GM19467 (cell line): ENCODE results near the gene COG5.

ENCODE experiments used
- ATAC-seq: cut with Tn5 transposase; IDR thresholded peaks from one replicate; pipeline ENCODE4 v1.9.1; 2021; ENCODE audit warnings: mild to moderate bottlenecking, moderate library complexity; ENCODE audit not compliant: unreplicated experiment

COG5 gene

DNA sequence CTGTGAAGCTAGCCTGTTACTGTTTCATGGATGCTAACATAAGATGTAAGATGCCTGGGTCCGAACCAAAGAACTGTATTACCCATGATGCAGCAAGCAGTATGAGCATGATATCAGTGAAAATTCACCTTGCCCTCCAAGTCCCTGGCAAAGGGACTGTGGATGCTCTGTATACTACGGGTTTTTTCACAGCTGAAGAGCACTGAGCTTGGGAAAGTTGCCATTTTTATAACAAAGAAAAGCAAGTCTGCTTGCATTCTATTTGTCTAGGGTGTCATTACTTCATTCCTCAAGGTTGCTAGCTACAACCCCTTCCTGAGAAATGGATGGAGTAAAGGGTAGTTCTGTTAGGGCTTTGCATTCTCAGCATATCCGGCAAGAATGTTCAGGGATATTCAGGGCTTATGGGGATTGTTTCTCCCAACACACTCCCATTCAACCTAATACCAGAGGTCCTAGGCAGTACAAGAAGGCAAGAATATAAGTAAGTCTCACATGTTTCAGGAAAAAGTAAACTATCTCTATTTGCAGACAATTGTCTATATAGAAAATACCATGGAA, 99.0 kb downstream of the COG5 start:
- ATAC-seq, result no peak

DNA sequence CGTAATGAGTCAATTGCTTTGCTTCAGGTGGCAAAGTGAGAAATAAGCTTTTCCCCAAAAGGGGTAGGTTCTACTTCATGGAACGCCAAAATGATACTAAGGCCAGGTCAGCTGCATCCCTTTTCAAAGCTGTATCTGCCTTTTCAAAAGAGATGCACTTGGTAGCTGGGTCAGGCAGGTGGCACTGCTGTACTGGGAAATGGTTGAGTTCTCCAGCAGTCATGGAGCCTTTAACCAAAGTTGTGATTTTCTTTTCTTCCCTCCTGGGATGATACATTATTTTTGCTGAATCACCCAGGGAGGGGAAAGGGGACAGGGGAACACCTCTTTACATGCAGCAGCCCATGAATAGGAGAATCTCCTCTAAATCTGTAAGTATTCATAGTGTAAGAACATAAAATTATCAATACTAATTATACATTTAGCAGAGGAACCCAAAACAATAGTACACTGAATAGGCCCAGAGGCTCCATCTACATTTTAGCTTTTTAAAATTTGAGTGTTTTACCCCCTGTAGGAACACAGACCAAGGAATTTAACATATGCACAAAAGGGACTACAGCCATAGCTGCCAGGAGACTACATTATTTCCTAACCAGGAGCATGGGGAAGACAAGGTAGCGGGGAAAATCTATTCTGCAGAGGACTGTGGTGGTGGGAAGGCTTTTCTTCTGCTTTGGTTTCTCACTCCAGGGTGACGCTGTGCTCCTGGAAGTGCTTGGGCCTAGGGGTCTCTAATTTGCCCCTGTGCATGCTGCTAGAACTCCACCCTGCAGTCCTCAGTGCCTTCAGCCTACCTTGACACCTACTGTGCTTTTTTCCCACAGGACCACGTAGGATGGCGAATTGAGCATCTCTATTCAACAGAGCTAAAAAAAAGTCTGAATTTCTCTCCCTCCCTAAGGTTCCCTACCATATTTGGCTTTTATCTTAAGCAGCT, 100.3 kb downstream of the COG5 start:
- ATAC-seq, result no peak

DNA sequence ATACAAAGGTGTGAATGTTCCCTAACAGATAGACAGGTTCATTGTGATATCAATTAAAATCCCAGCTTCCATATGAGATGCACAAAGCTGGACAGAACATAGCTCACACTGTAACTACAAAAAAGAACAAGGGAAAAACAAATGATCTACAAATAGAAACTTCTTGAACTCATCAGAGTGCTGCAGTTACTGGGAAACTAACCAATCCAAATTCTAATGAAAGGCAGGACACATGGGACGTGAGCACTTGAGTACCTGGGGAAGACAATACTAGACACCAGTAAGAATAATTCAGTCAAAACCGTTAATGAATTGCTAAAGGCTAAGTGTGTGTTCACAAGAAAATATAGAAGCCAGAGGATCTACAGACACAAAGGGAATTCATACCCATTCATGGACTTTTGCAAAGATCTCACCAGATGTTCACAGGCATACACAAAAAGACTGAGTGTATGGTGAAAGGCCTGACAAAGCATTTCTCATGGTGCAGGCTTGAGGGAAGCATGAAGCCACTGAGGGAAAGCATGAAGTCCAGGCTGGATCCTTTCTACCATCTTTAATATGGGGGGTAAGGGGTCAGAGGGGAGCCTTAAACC, 101.7 kb downstream of the COG5 start:
- ATAC-seq, result no peak

DNA sequence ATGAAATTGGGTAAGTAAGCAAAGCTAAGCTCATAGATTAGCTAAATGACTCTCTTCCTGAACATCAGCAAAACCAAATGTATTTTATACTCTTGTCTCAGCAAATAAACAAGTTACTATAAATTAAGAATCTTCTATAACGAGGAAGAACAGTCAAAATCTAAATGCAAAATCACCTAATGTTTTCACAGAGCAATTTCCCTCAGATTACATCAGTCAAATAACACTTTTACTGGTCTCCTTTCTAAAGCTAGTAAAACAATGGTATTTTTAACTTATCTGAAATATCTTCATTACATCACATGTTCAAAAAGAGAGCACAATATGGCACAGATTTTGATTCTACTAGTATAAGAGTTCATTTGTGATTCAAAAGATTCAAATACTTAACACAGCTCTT, 110.3 kb downstream of the COG5 start:
- no peak for ATAC-seq

DNA sequence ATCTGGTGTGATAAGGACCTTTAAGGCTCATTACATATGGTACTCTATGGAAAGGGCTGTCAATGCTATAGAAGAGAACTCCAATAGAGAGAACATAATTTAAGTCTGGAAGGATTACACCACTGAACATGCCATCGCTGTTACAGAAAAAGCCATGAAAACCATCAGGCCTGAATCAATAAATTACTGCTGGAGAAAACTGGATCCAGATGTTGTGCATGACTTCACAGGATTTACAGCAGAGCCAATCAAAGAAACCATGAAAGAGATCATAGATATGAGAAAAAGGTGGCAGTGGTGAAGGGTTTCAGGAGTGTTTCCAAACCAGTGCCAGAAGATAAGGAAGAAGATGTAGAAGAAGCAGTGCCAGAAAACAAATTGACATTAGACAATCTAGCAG, 112.8 kb downstream of the COG5 start:
- no peak for ATAC-seq

DNA sequence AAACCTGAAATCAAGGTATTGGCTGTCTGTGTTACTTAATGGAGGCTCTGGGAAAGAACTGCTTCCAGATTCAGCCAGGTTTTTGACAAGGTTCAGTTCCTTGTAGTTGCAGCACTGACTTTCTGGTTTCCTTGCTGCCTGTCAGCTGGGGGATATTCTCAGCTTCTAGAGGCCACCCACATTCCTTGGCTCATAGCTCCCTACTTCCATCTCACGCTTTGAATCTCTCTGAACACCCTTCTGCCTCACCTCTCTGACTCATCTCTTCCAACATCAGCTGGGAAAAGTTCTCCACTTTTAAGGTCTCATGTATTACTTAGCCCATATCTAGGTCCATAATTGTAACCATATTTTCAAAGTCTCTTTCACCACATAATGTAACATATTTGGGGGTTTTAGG, 116.7 kb downstream of the COG5 start:
- ATAC-seq, result no peak

DNA sequence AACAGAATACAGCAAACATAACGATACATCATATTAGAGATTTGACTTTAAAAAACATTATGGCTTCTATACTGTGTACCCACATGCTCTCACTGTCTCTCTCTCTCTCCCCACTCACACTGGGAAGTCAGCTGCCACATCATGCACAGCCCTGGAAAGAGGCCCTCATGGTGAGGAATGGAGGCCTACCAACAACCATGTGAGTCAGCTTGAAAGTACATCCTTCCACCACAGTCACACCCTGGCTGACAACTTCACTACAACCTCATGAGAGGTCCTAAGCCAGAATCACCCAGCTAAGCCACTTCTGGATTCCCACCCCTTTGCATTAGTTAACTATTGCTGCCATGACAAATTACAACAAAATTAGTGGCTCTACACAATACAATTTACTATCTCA, 117.2 kb downstream of the COG5 start:
- no peak for ATAC-seq

DNA sequence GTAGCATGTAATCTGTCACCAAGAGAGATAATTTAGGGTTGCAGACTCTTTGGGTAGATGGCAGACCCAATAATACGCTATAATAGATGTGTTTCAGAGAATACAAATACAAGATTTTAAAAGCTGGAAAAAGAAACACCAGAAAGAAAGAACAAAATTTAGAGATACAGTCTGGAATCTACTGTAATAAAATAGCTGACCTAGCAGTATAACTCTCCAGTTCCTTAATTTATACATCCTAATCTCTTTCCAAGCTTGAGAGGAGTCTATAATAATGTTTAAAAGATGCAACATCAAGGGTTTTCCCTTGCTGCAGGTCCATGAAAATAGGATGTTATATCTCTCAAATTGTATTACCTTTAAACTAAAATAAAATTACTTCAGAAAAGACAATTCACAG, 121.0 kb downstream of the COG5 start:
- no peak for ATAC-seq

DNA sequence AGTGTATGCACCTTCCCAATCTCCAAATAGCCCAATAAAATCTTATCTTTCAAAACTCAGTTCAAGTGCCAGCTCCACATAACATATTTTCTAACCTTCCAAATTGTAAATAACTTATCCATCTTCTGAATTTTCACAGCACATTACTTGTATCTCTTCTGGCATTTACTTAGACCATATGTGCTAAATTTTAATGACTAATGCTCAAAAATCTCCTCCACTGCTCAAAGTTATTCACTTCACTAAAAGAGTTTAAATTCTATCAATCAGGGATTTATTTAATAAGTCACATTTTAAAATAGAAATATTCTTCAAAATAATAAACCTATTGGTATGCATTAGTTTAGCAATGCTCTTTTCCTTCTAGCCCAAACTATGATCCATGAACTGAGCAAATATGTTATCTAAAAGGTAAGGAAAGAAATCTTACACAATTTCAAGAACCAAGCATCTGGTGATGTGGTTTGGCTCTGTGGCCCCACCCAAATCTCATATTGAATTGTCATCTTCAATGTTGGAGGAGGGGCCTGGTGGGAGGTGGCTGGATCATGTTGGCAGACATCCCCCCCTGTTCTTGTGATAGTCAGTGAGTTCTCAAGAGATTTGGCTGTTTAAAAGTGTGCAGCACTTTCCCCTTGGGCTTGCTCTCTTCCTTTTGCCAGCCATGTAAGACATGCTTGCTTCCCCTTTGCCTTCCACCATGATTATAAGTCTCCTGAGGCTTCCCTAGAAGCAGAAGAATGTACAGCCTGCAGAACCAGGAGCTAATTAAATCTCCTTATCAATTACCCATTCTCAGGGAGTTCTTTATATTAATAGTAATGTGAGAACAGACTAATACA, 121.9 kb downstream of the COG5 start:
- ATAC-seq, result no peak

DNA sequence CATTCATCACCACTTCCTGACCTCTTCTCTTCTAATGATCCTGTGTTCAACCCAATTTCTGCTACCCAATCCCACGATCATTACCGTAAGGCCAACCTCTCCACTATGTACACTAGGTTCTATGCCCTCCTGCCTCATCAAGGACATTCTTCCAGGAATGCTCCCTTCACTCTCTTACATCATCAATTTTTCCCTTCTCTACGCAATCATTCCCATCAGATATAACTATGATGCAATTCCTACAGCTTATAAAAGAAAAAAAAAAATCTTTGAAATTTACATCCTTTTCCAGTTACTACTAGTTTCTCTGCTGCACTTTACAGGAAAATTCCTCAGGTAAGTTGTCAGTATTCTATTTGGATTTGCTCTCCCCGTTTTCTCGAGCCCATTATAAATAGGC, 124.7 kb downstream of the COG5 start:
- ATAC-seq, result no peak

DNA sequence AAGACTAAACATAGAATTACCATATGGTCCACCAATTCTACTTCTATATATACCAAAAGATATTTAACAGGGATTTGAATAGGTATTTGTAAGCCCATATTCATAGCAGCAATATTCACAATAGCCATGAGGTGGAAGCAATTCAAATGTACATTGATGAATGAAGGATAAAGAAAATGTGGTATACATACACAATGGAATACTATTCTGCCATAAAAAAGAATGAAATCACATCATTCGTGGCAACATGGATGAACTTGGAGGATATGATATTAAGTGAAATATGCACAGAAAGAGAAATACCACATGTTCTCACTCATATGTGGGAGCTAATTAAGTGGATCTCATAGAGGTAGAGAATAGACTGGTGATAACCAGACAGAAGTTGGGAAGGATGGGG, 128.0 kb downstream of the COG5 start:
- no peak for ATAC-seq

DNA sequence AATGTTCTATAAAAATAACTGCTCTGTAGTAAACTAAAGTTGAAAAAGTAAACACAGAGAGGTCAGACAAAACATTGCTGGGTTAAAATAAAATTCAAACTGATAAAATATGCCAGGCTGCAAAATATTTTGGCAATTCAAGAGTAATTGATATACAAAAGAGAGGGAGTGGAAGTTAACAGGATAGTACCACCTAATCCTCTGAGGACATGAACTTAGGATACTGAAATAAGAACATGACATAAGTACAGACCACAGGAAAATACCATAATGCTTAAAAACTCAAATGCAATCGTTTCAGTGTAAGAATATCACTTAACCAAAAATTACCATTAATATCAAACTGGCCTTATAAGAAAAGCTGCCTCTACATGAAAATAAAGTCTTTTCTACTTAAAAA, 131.5 kb downstream of the COG5 start:
- ATAC-seq, result no peak

DNA sequence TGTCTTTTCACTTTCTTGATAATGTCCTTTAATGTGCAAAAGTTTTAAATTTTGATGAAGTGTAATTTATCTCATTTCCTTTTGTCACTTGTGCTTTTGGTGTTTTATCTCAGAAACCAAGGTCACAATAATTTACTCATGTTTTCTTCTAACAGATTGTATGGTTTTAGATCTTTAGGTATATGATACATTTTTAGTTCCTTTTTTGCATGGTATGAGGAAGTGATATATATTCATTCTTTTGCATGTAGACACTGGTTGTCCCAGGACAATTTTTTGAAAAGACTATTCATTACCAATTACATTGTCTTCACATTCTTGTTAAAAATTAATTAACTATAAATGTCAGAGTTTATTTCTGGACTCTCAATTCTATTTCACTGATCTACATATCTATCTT, 133.7 kb downstream of the COG5 start:
- no peak for ATAC-seq

DNA sequence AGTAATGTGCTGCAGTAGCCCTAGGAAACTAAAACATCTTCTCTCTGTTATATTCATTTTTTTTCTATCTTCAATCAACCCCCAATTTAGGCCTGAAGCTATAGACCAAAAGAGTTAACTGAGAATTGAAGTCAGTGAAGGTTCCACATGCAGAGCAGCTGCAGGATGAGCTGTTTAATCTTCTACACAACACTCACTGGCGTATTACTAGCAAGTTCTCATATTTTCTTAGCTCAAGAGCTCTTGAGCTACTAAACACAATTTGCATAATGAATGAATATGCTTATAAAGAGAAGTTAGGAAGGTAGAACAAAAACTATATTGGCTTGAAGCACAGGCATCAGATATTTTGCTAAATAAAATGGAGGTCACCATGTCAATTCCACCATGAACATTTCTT, 135.1 kb downstream of the COG5 start:
- no peak for ATAC-seq

DNA sequence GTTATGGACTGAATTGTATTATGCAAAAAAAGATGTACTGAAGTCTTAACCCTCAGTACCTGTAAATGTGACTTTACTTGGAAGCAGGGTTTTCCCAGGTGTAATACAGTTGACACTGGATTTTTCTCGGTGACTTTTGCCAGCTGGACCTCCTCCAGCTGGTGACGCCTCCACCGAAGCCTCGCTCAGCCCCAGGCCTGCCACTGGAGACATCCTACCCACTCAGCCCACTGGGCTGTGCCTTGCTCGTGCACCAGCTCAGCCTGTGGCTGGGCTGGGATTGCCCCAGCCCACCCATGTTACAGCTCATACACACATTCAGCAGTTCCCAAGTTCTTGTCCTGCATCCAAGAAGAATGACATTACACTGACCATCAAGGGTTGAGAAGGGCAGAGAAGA, 136.3 kb downstream of the COG5 start:
- ATAC-seq, result no peak

DNA sequence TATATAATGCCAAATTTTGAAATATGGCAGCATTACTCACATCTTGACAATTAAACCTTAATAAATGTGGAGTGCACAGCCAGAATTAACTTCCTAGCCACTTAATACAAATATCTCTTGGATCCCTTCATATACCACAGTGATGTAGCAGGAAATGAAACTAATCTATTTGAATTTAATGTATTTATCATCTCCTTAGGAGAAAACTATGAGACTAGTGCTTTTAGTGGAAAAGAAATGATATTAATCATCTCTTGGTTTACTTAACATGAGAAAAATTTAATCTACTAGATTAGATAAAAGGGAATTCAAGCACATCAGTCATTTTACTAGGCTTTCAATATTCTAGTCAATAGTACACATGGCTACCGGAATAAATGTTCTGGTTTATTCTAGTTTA, 149.5 kb downstream of the COG5 start:
- no peak for ATAC-seq

DNA sequence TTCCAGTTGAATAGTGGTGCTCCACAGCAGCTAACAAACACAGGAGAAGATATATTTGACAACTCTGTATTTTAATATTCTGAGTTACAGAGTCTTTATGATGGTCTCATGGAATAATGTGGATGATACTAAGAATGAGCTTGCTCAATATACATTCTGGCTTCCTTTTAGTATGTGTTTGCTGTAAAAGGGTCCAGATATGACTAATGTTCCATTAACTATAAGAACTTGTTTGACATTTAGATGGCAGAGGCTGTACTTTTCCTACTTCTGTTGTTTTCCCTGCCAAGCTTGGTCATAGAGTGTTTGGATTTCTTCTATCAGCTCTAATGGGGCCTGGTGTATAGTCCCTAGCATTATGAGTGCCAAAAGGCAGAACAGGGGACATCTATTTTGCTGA, 155.4 kb downstream of the COG5 start:
- no peak for ATAC-seq

DNA sequence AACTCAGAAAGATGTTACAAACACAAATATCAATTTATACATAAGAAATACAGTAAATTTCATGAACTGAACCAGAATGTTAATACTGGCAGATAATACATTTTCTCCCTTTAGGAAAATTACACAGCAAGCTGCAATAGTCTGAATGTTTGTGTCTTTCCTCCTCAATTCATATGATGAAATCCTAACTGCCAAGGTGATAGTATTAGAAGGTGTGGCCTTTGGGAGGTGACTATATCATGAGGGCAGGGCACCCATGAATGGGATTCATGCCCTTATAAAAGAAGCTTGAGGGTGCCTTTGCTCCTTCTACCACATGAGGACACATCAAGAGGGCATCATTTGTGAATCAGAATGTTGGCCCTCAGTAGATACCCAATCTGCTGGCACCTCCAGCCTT, 158.2 kb downstream of the COG5 start:
- no peak for ATAC-seq

DNA sequence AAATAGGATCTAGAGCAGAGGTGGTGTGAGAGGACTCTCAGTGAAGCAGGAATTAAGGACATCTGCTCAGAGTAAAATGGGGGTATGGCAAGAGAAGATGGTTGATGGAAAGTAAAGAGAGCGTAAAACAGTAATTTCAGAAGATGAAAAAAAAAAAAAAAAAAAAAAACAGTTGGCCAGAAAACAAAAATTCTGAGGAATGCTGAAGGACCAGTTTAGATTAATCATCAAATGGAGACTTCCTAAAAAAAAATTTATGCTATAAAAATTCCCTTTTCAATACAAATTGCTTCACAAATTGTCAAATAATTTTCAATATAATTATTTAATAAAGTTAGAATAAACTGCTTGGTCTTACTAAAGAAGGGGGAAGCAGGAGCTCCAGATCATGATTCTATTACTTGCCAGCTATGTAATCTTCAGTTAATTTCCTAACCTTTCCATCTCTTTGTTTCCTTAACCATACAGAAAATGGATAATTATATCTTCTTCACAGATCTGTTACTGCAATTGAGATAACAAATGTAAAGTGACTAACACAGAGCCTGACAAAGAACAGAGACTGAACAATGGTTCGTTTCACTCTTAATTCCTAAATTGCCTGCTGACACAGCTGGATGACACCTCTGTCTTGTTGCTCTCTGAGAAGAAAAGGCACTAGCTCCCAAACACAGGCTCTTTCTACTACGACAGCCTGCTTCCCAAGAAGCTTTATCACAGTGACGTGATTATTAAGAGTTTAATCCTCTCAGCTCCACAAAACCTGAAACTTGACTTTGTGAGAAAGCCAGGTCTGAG, 158.8 kb downstream of the COG5 start:
- no peak for ATAC-seq

DNA sequence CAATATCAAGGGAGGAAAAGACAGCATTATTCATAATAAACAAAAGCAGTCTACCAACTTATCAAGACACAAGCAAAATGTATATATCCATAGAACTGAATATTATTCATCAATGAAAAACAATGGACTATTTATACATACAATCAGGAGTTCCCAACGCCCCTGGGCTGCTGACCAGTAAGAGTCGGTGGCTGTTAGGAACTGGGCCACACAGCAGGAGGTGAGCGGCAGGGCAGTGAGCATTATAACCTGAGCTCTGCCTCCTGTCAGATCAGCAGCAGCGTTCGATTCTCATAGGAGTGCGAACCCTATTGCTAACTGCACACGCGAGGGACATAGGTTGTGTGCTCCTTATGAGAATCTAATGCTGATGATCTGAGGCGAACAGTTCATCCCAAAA, 165.6 kb downstream of the COG5 start:
- ATAC-seq, result no peak

DNA sequence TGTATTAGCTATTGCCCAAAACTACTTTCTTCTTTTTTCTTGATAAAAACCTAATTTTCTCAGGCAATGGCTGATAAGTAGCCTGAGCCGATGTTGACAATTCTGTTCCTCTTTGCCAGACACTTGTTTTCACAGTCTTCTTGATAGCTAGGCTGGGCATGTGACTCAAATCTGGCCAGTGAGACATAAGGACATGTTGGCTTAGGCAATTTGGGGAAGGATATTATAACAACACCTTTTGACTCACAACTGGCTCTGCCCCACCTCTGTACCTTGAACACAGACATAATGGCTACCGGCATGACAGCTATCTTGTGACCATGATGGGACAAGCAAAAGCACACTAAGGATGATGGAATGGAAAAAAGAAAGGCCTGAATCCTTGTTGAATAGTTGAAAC, 166.7 kb downstream of the COG5 start:
- no peak for ATAC-seq
